HT1080 (cell line): ENCODE measurements around the gene ZGPAT. TPM values are rescaled to one million over a fixed set of nuclear protein-coding genes. Genes with fewer than 3 reads are reported as not detected.
"Not testable (repeated sequence)": the region's sequence is repeated elsewhere in the genome, so short reads cannot be mapped to it uniquely, and the experiment has no call there.

Source experiments
- DNase-seq: peaks from one replicate; pipeline ENCODE4 v3.0.0-alpha.2; 2015; ENCODE audit warnings: low read depth
- polyA plus RNA-seq, 2 experiments: library from polyadenylated mRNA; depleted of rRNA; stranded (reverse); fragments of >200 nt; gene quantifications; 2 replicates each; pipeline ENCODE4 v1.2.3, GENCODE V29; 2015
- total RNA-seq: library from RNA; depleted of rRNA; stranded (reverse); fragments of >200 nt; shearing (Covaris generic); gene quantifications from 2 replicates; pipeline ENCODE4 v1.2.3, GENCODE V29; 2014; rRNA removed

Gene ZGPAT, protein sequence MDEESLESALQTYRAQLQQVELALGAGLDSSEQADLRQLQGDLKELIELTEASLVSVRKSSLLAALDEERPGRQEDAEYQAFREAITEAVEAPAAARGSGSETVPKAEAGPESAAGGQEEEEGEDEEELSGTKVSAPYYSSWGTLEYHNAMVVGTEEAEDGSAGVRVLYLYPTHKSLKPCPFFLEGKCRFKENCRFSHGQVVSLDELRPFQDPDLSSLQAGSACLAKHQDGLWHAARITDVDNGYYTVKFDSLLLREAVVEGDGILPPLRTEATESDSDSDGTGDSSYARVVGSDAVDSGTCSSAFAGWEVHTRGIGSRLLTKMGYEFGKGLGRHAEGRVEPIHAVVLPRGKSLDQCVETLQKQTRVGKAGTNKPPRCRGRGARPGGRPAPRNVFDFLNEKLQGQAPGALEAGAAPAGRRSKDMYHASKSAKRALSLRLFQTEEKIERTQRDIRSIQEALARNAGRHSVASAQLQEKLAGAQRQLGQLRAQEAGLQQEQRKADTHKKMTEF
- total RNA-seq: 29.1 and 29.6 TPM in 2 replicates
- polyA plus RNA-seq (2015; cell fraction: cytosol; rRNA removed): 20.5 and 31.2 TPM in 2 replicates
- polyA plus RNA-seq (2015; cell fraction: nucleus; rRNA removed): 61.6 and 64.7 TPM in 2 replicates

DNA sequence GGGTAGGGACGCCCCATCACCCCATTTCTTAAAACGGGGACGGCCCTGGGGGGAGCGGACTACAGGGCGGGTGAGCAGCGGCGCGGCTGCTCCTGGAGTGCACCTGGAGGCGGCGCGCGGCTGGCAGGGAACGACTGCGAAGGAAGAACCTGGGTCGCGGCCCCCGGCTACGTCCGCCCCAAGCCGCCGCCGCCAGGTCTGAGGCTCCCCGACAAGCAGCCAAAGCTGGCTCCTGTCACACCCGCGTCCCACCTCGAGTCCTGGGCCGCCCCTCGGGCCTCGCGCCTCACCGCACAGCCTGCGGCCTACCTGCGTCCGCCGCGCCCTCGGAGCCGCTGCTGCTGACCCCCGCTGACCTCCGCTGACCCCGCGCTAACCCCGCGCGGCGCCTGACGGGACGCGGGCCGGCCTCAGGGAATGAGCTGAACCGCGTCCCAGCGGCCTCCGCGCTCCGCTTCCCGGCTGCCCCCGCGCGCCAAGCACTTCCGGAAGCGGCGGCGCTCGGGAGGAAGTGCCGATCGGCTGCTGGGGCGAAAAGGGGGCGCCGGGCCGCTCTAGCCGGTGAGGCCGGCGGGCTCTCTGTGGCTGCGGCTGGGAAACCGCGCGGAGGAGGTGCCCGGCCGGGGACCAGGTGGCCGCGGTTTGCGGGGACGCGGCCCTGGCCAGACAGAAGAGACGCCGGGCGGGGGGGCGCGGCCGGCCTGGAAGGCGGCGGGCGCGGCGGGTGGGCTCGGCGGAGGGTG is at the start of gene ZGPAT, which contains the start of gene ARFRP1:
ZGPAT (plus strand) TSS at position 482 of the 743 bp plus-strand sequence. CDS start 542 bp downstream, outside the sequence.
ARFRP1 (minus strand) TSS at position 419 of the 743 bp plus-strand sequence. CDS start 885 bp downstream, outside the sequence.
- peak; percentile 76 for DNase-seq

DNA sequence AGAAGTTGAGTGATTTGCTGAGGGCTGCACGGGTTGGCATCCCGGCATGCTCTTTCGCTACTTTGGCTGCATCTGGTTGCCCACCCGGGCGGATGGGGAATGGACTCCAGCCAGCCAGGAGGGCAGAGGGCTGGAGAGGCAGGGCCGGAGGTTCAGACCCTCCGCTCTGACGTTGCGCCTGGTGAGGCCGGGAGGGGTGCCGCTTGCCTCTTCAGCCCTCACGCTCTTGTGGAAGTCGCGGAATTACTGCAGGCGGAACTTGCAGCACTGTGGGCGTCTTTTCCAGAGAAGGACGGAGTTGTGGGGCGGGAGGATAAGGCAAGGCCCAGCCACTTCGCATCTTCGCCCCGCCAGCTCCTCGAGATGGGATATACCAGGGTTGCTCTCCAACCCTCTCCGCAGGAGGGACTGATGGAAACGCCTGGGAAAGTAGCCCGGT is 49.1 kb upstream of the ZGPAT start:
- no peak for DNase-seq

DNA sequence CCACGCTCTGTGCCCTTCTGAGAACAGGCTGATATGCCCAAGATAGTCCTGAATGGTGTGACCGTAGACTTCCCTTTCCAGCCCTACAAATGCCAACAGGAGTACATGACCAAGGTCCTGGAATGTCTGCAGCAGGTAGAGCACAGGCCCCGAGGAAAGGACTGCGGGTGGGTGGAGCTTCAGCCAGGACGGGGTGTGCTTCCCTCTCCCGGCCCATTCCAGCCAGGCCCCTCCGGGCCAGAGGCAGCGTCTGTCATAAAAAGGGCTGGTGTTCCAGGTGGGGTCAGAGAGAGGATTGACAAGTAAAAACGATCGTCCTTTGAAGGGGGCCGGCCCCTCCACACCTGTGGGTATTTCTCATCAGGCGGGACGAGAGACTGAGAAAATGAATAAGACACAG is 48.5 kb upstream of the ZGPAT start:
- no peak for DNase-seq

DNA sequence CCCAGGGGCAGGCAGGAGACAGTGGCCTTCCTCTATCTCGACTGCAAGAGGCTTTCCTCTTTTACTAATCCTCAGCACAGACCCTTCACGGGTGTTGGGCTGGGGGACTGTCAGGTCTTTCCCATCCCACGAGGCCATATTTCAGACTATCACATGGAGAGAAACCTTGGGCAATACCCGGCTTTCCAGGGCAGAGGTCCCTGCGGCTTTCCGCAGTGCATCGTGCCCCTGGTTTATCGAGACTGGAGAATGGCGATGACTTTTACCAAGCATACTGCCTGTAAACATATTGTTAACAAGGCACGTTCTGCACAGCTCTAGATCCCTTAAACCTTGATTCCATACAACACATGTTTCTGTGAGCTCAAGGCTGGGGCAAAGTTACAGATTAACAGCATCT is 47.7 kb upstream of the ZGPAT start:
- DNase-seq: not testable (repeated sequence)

DNA sequence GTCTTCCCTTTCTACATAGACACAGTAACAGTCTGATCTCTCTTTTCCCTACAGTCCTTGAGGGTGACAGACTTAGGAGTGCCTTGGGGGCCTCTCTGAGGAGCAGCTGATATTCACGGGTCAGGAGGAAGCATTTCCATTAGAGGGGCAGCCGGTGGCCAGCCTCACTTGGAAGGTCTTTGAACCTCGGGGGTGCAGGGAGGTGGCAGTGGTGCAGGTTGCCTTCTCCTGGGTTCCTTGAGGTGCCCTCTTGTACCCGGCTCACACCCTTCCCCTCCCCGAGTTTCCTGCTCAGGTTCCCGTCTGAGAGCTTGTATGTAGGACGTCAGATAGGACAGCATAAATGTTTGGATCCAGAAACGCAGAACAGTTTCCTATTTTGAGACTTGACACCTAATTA is 47.2 kb upstream of the ZGPAT start:
- DNase-seq: no peak

DNA sequence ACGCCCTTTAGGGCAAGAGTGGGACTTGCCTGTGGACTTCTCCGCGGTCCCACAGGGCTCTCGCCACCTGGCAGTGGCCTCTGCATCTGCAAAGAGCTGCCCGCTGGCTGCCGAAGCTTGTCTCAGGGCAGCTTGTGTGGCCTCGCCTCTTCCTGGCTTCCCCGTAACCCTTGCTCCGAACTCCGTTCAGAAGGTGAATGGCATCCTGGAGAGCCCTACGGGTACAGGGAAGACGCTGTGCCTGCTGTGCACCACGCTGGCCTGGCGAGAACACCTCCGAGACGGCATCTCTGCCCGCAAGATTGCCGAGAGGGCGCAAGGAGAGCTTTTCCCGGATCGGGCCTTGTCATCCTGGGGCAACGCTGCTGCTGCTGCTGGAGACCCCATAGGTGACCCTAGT is 46.7 kb upstream of the ZGPAT start:
- no peak for DNase-seq

DNA sequence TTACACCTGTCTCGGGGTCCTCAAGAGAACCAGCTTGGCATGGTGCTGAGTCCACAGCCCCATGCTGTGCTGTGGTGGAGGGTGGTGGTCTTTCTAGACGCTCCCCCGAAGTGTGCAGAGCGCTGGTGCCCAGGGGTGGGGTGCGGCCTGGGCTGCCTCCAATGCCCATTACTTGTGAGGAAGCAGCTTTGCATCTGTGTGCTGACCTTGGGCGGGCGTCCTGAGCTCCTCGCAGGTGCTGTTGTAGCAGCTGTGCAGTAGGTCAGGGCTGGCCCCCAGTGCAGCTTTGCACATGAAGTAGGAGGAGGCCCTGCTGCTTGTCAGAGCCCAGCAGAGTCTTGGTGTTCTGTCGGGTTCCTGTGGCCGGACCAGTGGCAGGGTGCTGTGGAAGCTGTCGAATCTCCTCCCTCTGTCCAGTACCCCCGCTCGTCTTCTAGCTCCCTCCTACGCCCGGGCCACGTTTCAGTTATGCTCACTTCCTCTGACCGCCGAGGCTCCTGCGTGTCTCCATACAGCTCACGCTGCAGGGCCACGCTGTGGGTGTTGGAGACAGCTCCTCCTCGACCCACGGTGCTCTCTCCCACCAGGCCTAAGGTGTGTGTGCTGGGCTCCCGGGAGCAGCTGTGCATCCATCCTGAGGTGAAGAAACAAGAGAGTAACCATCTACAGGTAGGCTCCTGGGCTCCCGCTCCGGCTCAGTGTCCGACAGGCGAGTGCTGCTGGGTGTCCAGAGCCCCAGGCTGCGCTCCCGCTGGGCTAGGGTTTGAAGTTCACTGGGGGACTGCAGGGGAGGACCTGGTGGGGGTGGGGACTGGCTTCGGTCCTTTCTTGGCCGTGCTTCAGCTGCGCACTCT is 45.7 kb upstream of the ZGPAT start:
- DNase-seq: no peak

DNA sequence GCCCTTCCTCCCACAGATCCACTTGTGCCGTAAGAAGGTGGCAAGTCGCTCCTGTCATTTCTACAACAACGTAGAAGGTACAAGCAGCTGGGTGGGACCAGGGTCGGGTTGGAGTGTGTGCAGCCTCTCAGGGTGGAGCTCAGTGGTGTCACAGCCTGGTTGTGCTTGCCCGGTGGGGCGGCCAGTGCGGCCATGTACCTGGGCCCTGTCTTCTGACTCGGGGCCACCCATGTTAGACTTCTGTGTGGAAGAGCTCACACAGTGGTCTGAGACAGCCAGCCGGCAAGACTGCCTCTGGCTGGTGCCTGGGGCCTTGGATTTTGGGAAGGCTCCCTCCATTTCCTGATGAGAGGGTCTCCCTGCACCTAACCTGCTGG is 45.0 kb upstream of the ZGPAT start:
- DNase-seq: no peak

DNA sequence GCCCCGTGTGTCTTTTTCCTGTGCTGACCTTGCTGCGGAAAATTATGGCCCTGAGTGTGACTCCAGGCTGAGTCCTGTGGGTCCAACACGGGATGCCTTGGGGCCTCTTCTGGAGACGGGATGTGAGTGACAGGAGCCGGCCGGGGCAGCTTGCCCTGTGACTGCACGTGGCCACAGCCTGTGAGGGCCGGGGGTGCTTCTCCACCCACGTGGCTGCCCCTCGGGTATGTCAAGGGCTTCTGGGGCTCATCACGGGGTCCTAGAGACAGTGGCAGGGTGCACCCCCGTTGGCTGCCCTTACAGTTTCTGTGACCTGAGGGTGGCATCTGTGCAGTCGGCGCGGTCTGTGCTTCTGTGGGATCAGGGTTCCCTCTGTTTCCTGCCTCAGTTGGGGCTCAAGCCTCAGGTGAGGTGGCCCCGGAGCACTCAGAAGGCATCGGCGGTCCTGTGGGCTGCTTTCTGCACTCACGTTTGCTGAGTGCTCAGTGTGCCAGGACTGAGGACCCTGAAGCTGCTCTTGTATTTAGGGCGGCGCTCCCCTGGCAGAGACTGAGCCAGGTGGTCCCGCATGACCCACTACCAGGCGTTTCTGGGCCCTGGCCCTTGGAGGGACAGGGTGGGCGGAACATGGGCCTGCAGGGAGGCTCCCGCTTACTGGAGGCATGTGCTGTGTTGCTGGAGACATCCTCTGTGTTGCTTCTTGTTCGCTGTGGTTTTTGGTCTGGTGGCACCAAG is 44.3 kb upstream of the ZGPAT start:
- DNase-seq: no peak

DNA sequence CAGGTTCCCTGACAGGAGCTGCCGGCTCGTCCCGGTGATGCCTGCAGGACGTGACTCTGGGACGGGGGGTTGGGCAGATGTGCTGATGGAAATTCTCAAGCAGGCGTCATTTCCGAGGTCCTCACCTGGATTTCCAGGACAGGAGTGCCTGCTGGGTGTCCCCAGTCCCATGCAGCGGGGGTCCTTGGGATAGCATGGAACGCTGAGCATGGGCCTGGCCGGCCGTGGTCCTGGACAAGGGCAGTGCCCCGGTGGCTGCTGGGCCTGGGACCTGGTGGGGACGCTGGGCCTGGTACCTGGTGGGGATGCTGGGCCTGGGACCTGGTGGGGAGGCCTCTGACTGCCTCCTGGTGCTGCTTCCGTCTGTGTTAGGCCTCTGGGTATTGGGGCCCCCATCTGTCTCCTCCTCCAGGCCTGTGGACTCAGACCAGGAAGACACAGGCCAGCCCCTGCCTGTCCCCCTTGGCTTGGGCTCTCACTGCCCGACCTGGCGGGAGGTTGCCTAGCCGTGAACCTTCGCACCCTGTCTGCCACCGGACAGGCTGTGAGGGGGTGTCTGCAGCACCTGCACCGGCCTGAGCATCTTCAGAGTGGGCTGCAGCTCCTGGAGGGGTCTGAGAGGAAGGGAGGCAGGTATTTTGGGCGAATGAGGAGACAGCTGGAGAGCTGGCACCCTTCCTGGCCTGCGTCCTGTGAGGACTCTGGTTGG is 43.5 kb upstream of the ZGPAT start:
- no peak for DNase-seq

DNA sequence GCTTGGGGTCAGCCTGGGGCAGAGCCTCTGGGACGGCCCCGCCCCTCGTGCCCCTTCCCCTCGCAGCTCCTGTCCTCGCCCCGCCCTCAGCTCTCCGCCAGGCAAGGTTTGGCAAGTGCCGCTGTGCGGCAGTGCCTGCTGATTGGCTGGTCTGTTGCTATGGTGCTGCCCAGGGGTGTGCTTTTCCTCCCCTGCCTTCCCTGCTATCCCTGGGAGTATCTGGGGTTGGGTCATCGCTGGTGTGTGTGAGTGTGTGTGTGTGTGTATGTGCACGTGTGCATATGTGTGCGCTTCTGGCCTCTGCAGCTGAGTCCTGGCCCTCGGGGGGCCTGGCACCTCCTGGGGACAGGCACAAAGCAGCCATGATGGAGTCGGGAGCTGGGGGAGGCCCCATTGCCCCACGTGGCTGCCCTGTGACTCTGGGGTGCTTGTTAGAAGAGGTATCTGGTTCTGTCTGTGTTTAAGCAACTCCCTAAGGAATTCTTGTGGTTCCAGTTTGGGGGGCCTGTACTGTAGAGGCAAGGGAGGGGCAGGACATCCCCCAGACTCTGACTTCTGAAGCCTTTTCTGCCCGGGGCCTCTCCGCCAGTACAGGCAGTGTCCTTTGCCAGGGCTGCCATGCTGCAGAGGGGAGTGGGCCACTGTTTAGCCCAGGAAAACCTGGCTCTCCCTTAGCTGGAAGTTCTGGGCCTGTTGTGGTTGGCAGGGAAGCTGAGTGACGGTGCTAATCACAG is 42.8 kb upstream of the ZGPAT start:
- no peak for DNase-seq

DNA sequence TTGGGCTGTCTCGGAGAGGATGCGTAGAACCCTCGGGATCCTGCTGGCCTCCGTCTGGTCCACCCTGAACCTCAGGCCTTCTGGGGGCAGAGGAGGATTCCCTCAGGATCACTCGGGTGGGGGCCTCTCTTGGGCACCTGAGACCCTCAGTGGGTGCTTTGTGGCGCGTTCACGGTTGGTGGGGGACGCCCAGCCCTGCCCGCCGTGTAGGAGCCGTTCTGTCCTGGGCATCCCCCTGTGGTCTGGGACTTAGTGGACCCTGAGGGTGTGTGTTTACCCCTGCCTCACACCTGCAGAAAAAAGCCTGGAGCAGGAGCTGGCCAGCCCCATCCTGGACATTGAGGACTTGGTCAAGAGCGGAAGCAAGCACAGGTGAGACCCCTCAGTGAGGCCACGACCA is 42.1 kb upstream of the ZGPAT start:
- DNase-seq: no peak

DNA sequence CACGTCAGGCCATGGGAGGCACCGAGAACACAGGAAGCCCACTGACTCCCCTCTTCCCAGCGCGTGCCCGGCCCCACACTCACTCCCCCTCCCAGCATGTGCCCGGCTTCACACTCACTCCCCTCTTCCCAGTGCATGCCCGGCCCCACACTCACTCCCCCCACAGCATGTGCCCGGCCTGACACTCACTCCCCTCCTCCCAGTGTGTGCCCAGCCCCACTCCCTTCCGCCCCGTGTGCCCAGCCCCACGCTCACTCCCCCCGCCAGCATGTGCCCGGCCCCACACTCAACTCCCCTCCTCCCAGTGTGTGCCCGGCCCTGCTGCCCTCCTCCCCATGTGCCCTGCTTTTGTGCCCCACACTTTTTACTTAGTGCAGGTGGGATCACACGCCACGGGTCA is 40.0 kb upstream of the ZGPAT start:
- DNase-seq: no peak

DNA sequence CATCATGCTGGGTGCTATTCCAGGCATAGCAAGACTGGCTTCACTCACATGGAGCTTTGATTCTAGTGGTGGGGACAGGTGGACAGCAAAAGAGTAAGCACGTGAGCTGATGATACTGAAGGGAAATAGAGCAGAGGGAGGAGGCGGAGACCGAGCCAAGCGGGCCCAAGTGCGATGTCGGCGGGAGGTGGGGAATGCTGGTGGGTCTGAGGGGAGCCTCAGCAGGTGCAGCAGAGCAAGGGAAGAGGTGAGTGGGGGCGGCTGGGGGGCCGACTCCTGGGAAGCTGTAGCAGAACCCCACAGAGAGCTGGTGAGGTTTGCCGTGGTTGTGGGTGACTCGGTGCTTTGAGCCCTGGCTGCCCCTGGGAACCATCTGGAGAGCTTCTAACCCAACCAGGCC is 39.5 kb upstream of the ZGPAT start:
- DNase-seq: no peak

DNA sequence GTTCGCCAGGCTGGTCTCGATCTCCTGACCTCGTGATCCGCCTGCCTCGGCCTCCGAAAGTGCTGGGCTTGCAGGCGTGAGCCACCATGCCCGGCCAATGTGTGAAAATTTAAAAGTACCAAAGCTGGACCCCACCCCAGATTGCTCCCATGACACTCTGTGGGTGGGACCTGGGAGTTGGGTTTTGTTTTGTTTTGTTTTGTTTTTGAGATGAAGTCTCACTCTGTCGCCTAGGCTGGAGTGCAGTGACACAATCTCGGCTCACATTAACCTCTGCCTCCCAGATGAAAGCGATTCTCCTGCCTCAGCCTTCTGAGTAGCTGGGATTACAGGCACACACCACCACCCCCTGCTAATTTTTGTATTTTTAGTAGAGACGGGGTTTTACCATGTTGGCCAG is 36.1 kb upstream of the ZGPAT start:
- not testable (repeated sequence) for DNase-seq

DNA sequence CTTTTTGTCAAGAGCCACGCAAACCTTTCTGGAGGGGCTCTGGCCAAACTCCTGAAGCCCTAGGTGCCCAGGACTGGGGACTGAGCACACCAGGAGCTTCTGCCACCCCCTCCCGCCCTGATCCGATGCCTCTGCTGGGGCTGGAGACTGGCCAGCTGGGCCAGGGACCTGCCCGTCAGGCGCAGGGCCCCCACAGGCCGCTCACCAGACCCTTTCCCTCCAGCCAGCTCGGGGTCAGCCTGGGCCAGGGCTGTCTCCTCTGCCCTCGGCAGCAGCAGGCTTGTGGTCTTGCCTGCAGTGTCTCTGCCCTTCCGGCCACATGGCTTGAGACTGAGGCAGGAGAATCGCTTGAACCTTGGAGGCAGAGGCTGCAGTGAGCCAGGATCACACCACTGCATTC is 35.2 kb upstream of the ZGPAT start:
- DNase-seq: no peak

DNA sequence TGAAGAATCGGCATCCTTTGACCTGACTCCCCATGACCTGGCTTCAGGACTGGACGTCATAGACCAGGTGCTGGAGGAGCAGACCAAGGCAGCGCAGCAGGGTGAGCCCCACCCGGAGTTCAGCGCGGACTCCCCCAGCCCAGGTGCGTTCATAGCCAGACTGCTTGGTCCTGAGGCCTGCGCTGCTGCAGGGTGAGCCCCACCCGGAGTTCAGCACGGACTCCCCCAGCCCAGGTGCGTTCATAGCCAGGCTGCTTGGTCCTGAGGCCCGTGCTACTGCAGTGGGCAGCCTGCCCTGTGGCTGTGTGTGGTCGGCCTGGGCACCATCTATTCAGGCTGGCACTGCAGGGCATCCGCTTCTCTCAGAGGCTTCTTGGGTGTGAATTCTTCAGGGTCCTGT is 33.9 kb upstream of the ZGPAT start:
- no peak for DNase-seq

DNA sequence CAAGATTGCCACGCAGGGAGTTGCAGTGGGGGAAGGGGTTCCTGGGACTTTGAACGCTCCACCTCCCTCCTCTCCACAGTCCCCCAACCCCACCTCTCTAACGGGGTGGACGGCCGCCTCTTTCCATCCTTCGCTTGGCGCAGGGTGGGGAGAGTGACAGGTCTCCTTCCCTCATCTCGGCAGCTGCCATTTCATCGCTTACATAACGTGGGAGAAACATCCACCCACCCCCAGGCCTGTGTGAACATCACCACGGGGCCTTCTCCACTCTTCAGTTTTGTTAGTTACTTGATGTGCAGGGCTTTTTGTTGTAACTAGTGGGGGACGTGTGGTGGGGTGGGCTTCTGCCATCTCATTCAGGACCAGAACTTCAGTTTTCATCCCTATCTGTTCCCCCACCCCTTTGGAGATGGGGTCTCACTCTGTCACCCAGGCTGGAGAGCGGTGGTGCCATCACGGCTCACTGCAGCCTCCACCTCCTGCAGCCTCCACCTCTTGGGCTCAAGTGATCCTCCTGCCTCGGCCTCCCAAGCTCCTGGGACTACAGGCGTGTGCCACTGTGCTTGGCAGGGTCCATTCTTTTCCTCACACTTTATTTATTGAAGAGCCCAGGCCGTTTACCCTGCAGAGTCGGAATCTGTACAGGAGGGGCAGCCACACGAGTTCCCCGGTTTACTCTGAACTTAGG is 32.0 kb upstream of the ZGPAT start:
- no peak for DNase-seq

DNA sequence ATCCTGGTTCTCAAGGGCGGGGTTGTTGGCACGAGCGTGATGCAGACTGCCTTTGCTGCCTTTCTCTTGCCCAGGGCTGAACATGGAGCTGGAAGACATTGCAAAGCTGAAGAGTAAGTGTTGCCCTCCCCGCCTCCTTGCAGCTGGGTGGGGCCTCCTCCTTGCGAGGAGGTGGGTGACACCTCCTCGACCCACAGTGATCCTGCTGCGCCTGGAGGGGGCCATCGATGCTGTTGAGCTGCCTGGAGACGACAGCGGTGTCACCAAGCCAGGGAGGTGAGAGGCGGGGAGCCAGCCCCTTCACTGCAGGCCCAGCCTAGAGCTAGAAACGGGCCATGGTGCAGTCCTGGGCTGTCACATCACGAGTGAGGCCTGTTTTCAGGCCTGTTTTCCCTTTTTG is 29.8 kb upstream of the ZGPAT start:
- DNase-seq: no peak
